Astrocyte of the hippocampus (primary cell): ENCODE measurements around the gene CKMT2.

Source experiments
- DNase-seq: peaks from one replicate; pipeline ENCODE4 v3.0.0; 2011; ENCODE audit warnings: low read depth, low spot score

CKMT2 gene

GRCh38 chr5:81303563-81303962 lies 70.4 kb downstream of the CKMT2 start:
- DNase-seq, result peak; percentile 42

DNA sequence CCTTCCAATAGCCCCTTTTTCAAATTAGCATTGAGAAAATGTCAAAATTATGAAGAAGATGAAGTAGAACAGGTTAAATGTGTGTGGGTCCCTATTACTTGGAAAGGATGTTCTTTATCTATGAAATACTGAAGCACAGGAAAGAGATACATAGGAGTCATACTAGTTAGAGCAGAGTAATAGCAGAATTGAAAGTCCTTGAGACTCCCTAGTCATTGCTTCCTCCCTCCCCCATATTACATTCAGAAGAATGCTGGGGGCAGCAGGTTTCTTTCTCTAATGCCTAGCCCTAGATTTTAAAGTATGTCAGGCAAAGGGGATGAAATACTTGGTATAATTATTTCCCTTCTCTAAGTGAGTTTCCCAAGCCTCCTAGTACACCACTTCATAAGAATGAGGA lies 72.7 kb downstream of the CKMT2 start:
- no peak for DNase-seq

DNA sequence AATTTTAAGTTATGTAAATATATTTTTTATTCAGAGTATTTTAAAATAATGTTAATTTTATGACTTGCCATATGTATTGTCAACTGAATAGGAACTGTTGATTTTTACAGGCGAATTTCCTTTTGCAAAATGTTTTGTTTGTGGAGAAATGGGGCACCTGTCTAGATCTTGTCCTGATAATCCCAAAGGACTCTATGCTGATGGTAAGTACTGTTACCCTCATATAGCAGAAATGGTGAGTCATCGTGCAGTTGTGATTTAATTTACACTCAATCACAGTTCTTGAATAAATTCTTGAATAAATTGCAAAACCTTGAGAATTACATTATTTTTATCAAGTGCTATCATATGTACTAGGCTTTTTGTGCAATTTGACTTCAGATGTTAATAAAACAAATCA lies 75.7 kb downstream of the CKMT2 start:
- no peak for DNase-seq

- no peak for DNase-seq
Measured at GRCh38 chr5:81310402-81311063, 77.4 kb downstream of the CKMT2 start.

- DNase-seq, result no peak
Measured at GRCh38 chr5:81313278-81313677, 80.2 kb downstream of the CKMT2 start.

DNA sequence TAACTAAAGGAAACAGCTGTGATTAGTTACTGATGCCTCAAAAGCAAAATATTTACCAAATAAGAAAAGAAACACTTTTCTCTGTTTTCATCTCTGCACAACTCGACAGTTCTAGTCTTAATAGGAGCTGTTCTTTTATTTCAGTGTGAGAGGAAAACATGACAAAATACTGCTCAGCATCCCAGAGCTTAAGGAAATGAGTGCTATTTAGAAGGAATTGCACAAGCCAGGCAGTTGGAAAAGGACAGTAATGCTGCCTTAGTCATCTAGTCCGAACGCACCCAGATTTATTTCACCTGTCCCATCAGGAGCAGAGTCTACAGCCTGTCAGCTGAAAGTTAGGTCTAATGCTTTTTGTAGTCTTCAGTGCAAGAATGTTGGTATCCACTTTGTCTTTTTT lies 80.6 kb downstream of the CKMT2 start:
- DNase-seq, result no peak

GRCh38 chr5:81314581-81314980 lies 81.5 kb downstream of the CKMT2 start:
- DNase-seq, result no peak

DNA sequence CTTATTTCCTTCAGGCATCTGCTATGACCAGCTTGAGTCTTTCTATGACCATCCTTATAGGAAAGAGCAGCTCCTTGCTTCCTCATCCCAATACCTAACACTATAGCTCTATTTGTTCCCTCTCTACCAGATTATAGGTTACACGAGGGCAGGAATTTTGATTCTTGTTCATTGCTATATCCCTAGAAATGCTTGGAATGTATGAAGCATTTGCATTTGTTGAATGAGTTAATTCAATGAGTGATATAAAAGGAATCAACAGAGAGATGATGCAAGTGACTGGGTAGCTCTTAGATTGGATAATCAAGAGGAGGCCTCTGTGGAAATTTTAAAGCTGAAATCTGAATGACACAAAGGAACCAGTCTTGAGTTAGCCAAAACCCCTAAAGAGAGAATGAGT lies 82.2 kb downstream of the CKMT2 start:
- peak; percentile 56 for DNase-seq

- DNase-seq, result no peak
Measured at GRCh38 chr5:81315830-81316229, 82.7 kb downstream of the CKMT2 start.
